Measurements from ENCODE around the gene CHD3.

The CHD3 gene

GRCh38 chr17:7893187-7893880 lies 4.7 kb downstream of the CHD3 start:
- no peaks in the 10 kb centered on the region for H3K36me3 ChIP-seq (ENCODE audit: insufficient read depth)
- no peaks in the 10 kb centered on the region for H3K79me2 ChIP-seq (ENCODE audit: insufficient read depth, low read depth)
- no peaks in the 10 kb centered on the region for H3K27me3 ChIP-seq (ENCODE audit: insufficient read depth, low read depth)
- H4K20me1 ChIP-seq (ENCODE audit: insufficient read depth): no peaks in the 10 kb centered on the region
- H3K27ac ChIP-seq: no peak overlapping the region
- H3K4me1 ChIP-seq (ENCODE audit: low read depth, poor library complexity, severe bottlenecking): no peaks in the 10 kb centered on the region
- H3K4me3 ChIP-seq (IDR thresholded peaks at IDR 0.05; ENCODE audit: insufficient read depth, low read depth, low read length): no peak overlapping the region
- no peak overlapping the region for H3K4me2 ChIP-seq
- no peak for TF ChIP-seq CTCF (conservative IDR thresholded peaks at IDR 0.05; ENCODE audit: low read depth, low read length)
- no peak overlapping the region for H3K9ac ChIP-seq
- H2AFZ ChIP-seq (ENCODE audit: low read depth): no peak overlapping the region

- Histone ChIP-seq H3K4me3 (IDR thresholded peaks at IDR 0.05; ENCODE audit: insufficient read depth, low read depth, low read length) (no peak overlapping the region), H3K36me3 (ENCODE audit: insufficient read depth) (no peaks in the 10 kb centered on the region), H4K20me1 (ENCODE audit: insufficient read depth) (no peaks in the 10 kb centered on the region)
Measured at GRCh38 chr17:7894226-7894625, 5.6 kb downstream of the CHD3 start.

GRCh38 chr17:7894866-7895265 lies 6.3 kb downstream of the CHD3 start:
- Histone ChIP-seq H2AFZ (ENCODE audit: low read depth) (no peak overlapping the region), H3K79me2 (ENCODE audit: insufficient read depth, low read depth) (no peaks in the 10 kb centered on the region), H3K4me1 (ENCODE audit: low read depth, poor library complexity, severe bottlenecking) (no peaks in the 10 kb centered on the region), H3K4me2 (no peak overlapping the region), H3K36me3 (ENCODE audit: insufficient read depth) (no peaks in the 10 kb centered on the region), H3K27ac (no peak overlapping the region), H3K4me3 (IDR thresholded peaks at IDR 0.05; ENCODE audit: insufficient read depth, low read depth, low read length) (no peak overlapping the region), H3K9ac (no peak overlapping the region), H3K27me3 (ENCODE audit: insufficient read depth, low read depth) (no peaks in the 10 kb centered on the region), H4K20me1 (ENCODE audit: insufficient read depth) (no peaks in the 10 kb centered on the region)
- no peak for TF ChIP-seq CTCF (conservative IDR thresholded peaks at IDR 0.05; ENCODE audit: low read depth, low read length)

More at GRCh38 chr17:7894226-7894625, 5.6 kb downstream of the CHD3 start:
- H3K27ac ChIP-seq: no peak overlapping the region
- H3K4me1 ChIP-seq (ENCODE audit: low read depth, poor library complexity, severe bottlenecking): no peaks in the 10 kb centered on the region
- no peaks in the 10 kb centered on the region for H3K79me2 ChIP-seq (ENCODE audit: insufficient read depth, low read depth)
- H2AFZ ChIP-seq (ENCODE audit: low read depth): no peak overlapping the region
- H3K4me2 ChIP-seq: no peak overlapping the region
- no peak overlapping the region for H3K9ac ChIP-seq
- no peaks in the 10 kb centered on the region for H3K27me3 ChIP-seq (ENCODE audit: insufficient read depth, low read depth)
- no peak for TF ChIP-seq CTCF (conservative IDR thresholded peaks at IDR 0.05; ENCODE audit: low read depth, low read length)

- Histone ChIP-seq H3K79me2 (ENCODE audit: insufficient read depth, low read depth) (no peaks in the 10 kb centered on the region), H3K36me3 (ENCODE audit: insufficient read depth) (no peaks in the 10 kb centered on the region), H3K27me3 (ENCODE audit: insufficient read depth, low read depth) (no peaks in the 10 kb centered on the region), H4K20me1 (ENCODE audit: insufficient read depth) (no peaks in the 10 kb centered on the region), H3K27ac (no peak overlapping the region), H3K9ac (no peak overlapping the region), H2AFZ (ENCODE audit: low read depth) (no peak overlapping the region), H3K4me3 (IDR thresholded peaks at IDR 0.05; ENCODE audit: insufficient read depth, low read depth, low read length) (no peak overlapping the region), H3K4me2 (no peak overlapping the region), H3K4me1 (ENCODE audit: low read depth, poor library complexity, severe bottlenecking) (no peaks in the 10 kb centered on the region)
- TF ChIP-seq CTCF (conservative IDR thresholded peaks at IDR 0.05; ENCODE audit: low read depth, low read length): no peak
Measured at GRCh38 chr17:7897090-7897489, 8.5 kb downstream of the CHD3 start.
